Measurements from ENCODE around the gene ATP5F1B.
A peak's percentile ranks its signal among the peaks of the same experiment; 100 is the strongest.

Gene ATP5F1B

GRCh38 chr12:56622535-56622934, 23.2 kb downstream of the ATP5F1B start:
- DNase-seq (ENCODE audit: low read depth, low spot score) = no peak

DNA sequence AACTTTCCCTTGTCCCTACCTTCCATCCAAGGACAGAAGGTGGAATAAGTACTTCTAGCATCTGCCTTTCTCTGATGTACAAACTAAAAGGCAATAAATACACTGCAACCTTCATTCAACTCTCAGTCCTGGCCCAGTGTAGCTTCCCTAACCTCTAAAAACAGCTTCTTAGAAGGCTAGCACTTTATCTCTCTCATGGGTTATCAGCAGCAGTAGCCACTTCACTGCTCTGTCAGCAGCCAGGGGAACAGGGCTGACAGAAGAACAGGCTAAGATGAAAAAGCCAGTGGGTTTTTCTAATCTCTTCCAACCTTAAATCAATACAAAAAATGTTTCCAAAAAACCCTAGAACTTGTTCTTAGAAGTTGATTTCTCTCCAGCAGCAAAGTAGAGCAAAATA, 28.9 kb downstream of the ATP5F1B start:
- no peak for DNase-seq (ENCODE audit: low read depth, low spot score)

GRCh38 chr12:56616244-56616643, 29.5 kb downstream of the ATP5F1B start:
- no peak for DNase-seq (ENCODE audit: low read depth, low spot score)

DNA sequence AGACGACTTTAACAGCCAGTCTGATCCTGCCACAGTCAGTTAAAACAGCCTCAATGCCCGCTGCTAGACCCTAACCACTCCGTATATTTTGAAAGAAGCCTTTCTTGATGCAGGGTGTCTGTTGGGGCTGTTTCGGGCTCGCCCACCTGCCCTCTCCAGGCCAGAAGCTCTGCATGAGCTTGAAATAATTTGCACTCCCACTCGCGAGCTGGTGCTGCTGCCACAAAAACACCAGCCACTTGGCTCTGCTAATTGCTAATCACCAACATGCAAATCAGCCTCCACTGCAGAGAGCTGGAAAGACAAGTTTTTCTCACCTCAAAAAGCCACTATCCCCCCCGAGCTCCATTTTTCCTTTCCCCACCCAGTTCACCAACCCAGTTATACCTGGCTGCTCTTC, 31.2 kb downstream of the ATP5F1B start:
- no peak for DNase-seq (ENCODE audit: low read depth, low spot score)

GRCh38 chr12:56604355-56604754, 41.4 kb downstream of the ATP5F1B start:
- DNase-seq (ENCODE audit: low read depth, low spot score) = no peak

DNA sequence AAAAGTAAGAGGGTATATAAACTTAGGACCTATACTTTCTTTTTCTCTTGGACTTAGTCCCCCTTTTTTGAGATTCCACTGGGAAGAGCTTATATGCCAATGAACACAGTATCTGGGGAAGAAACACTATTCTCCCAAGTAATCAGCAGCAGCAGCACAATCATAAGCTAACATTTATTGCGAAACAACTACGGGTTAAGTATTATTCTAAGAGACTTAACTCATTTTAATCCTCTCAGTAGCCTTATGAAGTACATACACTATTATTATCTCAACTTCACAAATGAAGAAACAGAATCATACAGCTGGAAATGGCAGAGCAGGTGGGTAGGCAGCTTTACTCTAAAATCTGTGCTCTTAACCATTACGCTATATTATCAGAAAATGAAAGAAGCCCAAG, 43.5 kb downstream of the ATP5F1B start:
- DNase-seq (ENCODE audit: low read depth, low spot score) = no peak

DNA sequence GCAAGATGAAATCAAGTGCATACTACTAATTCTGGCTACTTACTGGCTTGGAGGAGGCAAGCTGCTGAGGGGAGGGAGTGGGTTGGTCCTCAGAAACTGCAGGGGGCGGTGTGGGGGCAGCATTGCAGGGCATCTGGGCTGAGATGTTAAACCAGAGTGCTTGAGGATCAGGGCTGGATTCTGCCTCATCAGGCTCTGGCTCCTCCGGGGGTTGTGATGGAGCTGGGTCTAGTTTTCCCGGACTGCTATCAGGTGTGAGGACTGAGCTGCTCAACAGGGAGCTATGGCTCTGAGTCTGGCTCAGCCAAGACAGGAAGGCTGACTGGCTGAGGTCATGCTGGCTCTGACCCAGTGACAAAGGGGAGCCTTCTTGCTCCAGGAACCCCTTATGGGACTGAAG, 44.3 kb downstream of the ATP5F1B start:
- DNase-seq (ENCODE audit: low read depth, low spot score) = no peak

DNA sequence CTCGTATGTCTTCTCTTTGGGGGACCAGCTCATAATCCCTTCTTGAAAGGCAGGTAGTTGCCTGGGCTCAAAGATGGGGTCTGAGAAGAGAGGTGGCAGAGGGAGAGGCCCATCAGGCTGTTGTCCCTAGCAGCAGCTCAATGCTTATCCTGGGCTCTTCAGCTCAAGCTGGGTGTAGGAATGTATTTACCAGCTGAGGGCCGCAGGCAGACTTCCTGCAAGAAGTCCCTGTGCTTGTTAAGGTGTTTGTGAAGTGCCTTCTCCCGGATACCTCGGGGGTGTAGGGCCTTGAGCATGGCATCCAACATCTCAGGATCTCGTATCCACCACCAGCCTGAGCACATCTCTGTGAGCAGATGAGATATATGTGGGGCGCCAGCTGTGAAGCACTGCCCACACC, 45.0 kb downstream of the ATP5F1B start:
- DNase-seq (ENCODE audit: low read depth, low spot score) = no peak

DNA sequence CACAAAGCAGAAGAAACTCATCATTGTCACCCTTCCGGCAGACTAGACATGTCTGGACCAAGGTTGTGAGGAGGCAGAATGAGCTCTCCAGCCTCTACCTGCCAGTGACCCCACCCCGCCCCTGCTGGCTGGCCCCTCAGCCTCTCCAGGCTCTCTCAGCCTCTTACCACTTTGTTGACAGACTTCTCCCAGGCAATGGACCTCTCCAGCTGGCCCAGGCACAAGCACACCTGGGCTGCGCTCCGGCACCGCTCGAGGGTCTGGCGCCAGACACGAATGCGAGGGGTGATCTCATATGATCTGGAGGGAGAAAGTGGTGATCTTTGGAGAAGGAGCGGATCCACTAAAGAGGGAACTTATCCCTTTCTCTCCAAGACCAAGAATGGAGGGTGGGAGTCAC, 46.0 kb downstream of the ATP5F1B start:
- no peak for DNase-seq (ENCODE audit: low read depth, low spot score)

GRCh38 chr12:56599041-56599440, 46.7 kb downstream of the ATP5F1B start:
- DNase-seq (ENCODE audit: low read depth, low spot score) = no peak

DNA sequence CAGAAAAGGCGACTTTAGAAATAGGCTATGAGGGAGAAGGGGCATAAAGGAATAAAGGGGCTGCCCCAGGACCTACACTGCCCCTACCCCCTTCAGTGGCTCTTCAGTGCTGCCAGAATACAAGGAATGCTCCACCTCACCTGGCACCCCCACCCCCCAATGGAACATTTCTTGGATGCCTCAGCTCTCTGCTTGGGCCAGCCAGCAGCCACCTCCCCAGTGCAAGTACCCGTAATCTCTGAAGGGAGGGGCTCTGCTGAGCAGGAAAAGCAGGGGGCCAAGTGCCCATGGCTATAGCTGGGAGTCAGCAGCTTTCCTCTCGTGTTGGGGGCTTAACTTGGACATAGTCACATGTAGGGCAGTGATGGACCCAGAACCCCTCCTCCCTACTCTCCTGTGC, 49.0 kb downstream of the ATP5F1B start:
- DNase-seq (ENCODE audit: low read depth, low spot score) = no peak

DNA sequence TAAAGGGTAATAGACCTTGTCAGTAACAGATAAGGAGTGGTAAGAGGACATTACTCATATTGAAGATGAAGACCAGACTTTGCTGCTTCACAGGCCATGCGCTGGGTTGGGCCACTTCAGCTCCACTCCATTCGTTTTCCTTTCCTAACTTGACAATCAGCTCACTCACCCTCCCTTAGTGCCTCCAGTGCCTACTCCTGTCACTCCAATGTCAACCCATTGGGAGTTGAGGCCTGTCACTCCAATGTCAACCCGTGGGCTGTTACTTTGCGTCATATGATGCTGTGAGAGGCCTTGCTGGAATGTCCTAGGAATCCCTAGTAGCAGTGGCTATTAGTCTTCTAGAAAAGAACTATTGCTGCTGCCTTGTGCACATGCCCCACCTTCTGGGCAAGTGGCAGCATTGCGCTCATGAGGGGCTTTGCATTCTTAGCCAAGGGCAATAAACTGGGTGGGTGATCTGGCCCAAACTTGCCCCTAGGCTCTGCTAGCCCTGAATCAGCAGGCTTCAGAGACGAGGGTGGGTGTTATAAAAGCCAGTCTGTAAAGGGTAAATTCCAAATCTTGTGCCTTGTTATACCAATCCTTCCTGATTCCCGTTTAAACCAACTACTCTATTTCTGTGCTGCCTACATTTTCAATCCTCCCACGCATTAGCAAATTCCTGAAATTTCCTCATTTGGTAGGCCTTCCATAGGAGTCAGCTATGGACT, 51.7 kb downstream of the ATP5F1B start:
- peak; percentile 64 for DNase-seq (ENCODE audit: low read depth, low spot score)

DNA sequence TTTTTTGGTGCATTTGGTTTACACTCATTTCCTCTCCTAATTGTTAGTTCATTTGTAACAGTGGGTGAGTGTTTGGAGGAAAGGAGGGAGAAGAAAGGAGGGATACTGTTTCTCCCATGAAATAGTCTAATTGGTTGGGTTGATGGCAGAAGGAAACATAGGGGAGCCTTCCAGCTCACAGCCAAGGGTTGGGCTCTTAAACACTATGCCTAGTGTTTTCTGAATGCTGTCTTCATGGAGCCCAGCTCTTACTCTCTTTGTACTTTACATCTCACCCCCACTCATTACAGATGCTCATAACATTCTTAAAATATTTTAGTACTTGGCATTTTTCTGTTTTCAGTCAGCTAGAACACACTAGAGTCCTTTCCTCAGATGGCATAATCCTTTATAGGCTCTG, 53.8 kb downstream of the ATP5F1B start:
- DNase-seq (ENCODE audit: low read depth, low spot score) = no peak

GRCh38 chr12:56591126-56591525, 54.7 kb downstream of the ATP5F1B start:
- DNase-seq (ENCODE audit: low read depth, low spot score) = no peak

GRCh38 chr12:56590237-56590830, 55.5 kb downstream of the ATP5F1B start:
- DNase-seq (ENCODE audit: low read depth, low spot score) = no peak

DNA sequence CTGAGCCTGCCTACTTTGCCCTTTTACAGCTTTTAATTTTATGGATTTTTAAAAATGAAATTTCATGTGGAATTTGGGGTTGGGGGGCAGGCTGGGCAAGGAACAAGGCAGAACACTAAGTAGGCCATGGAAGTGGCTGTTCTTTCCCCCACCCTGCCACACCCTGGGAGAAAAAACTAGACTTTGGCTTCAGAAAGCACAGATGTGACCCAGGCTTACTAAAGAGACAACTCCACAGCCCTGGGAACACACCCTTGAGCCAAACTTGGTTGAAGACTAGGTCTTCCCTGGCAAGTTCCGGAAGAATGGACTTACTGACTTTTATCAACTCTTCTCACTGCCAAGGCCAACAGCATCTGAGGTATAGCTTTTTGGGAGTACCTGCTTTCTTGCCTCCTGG, 56.0 kb downstream of the ATP5F1B start:
- no peak for DNase-seq (ENCODE audit: low read depth, low spot score)

Measured in iPS DF 19.7 (cell line).